Left lung (tissue), 14 donors: Measurements from ENCODE around the gene DIP2A. TPM values are rescaled to one million over a fixed set of nuclear protein-coding genes. Genes with fewer than 3 reads are reported as not detected.
A peak's percentile ranks its signal among the peaks of the same experiment; 100 is the strongest.

Experiments
- ATAC-seq: fragments of 200-7000 bp; cut with Tn5 transposase; one replicate; pipeline ENCODE4 v1.9.1; 2020; ENCODE audit warnings: moderate library complexity
- DNase-seq, 4 donors: peaks; one replicate each; pipeline ENCODE4 v3.0.0-alpha.2; 2013 to 2020
- H3K27ac ChIP-seq, 2 donors: fragments of 200-600 bp; sonication (generic) in 1 of 2; one replicate each; pipeline versions ENCODE4 v1.5.0 to v1.8.0; 2020 to 2021
- H3K27me3 ChIP-seq, 2 donors: fragments of 200-600 bp; sonication (generic) in 1 of 2; one replicate each; pipeline versions ENCODE4 v1.5.0 to v1.8.0; 2020 to 2021
- H3K36me3 ChIP-seq, 2 donors: fragments of 200-600 bp; sonication (generic) in 1 of 2; one replicate each; pipeline versions ENCODE4 v1.5.0 to v1.8.0; 2020 to 2021
- H3K4me1 ChIP-seq, 2 donors: fragments of 200-600 bp; one replicate each; pipeline ENCODE4 v1.8.0; 2021
- H3K4me3 ChIP-seq, 2 donors: fragments of 200-600 bp; sonication (generic) in 1 of 2; one replicate each; pipeline versions ENCODE4 v1.5.0 to v1.8.0; 2020 to 2021; ENCODE audit warnings: mild to moderate bottlenecking in 1 of 2
- H3K9me3 ChIP-seq, 2 donors: fragments of 200-600 bp; sonication (generic) in 1 of 2; one replicate each; pipeline versions ENCODE4 v1.5.0 to v1.8.0; 2020 to 2021
- intact Hi-C, 2 donors: fragments of 100-400 bp; cut with DNase I; formaldehyde crosslinking; loops; one replicate each; pipeline versions ENCODE4 v1.11.2 to v1.14.2; 2022
- long read RNA-seq, 12 donors: library from polyadenylated mRNA in 2 of 12; unstranded in 2 of 12; transcript quantifications; one replicate each; pipeline ENCODE4 v2.0.0 and lab custom pipeline, GENCODE V29; 2019 to 2026
- polyA plus RNA-seq, 6 donors: library from polyadenylated mRNA; unstranded; fragments of 120-200 nt; gene quantifications; one replicate each; pipeline ENCODE4 v1.2.1, GENCODE V29; 2013; ENCODE audit not compliant: insufficient read length in 6 of 6
- total RNA-seq, 2 donors: library from RNA; stranded (reverse); fragmentation: NEBNext Ultra II Directional; extraction: Animal tissue kit (Norgen Biotek cat#: 25700); gene quantifications; one replicate each; pipeline ENCODE4 v1.2.1, GENCODE V29; 2021
- TF ChIP-seq, protein P1 (sequence below), 2 donors: fragments of 200-600 bp; sonication (generic) in 1 of 2; IDR thresholded peaks; one replicate each; pipeline versions ENCODE4 v1.5.0 to v1.8.0; 2021; ENCODE audit warnings: antibody characterized with exemption in 2 of 2
- donor health status: DM: no; HTN: yes; CAD: no.
- donor health status: DM: no; HTN: no; CAD: no.

DIP2A gene, protein sequence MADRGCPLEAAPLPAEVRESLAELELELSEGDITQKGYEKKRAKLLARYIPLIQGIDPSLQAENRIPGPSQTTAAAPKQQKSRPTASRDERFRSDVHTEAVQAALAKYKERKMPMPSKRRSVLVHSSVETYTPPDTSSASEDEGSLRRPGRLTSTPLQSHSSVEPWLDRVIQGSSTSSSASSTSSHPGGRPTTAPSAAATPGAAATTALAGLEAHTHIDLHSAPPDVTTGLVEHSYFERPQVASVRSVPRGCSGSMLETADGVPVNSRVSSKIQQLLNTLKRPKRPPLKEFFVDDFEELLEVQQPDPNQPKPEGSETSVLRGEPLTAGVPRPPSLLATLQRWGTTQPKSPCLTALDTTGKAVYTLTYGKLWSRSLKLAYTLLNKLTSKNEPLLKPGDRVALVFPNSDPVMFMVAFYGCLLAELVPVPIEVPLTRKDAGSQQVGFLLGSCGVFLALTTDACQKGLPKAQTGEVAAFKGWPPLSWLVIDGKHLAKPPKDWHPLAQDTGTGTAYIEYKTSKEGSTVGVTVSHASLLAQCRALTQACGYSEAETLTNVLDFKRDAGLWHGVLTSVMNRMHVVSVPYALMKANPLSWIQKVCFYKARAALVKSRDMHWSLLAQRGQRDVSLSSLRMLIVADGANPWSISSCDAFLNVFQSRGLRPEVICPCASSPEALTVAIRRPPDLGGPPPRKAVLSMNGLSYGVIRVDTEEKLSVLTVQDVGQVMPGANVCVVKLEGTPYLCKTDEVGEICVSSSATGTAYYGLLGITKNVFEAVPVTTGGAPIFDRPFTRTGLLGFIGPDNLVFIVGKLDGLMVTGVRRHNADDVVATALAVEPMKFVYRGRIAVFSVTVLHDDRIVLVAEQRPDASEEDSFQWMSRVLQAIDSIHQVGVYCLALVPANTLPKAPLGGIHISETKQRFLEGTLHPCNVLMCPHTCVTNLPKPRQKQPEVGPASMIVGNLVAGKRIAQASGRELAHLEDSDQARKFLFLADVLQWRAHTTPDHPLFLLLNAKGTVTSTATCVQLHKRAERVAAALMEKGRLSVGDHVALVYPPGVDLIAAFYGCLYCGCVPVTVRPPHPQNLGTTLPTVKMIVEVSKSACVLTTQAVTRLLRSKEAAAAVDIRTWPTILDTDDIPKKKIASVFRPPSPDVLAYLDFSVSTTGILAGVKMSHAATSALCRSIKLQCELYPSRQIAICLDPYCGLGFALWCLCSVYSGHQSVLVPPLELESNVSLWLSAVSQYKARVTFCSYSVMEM (N-terminal part only)
- total RNA-seq = 10 to 100 TPM; 31.5 to 33.2 TPM
- 10 to 100 TPM; 54.5 to 75.3 (median 65.4) TPM for polyA plus RNA-seq
- long read RNA-seq, donor 1, partial matches to known transcripts = 0 of 3 reads
- long read RNA-seq, donor 1, other reads (novel, unspliced or antisense) = 0 of 3 reads
- long read RNA-seq, donor 2, partial matches to known transcripts = 5 of 7 reads
- long read RNA-seq, donor 2, other reads (novel, unspliced or antisense) = 0 of 7 reads
- long read RNA-seq, donor 3, partial matches to known transcripts = 0 of 1 reads
- long read RNA-seq, donor 3, other reads (novel, unspliced or antisense) = 0 of 1 reads
- long read RNA-seq, donor 4, partial matches to known transcripts = 1 of 2 reads
- long read RNA-seq, donor 4, other reads (novel, unspliced or antisense) = 0 of 2 reads
- long read RNA-seq, donor 5, partial matches to known transcripts = 19 of 19 reads
- long read RNA-seq, donor 5, other reads (novel, unspliced or antisense) = 0 of 19 reads
- long read RNA-seq, donor 6, full-length matches to known transcripts = 2 of 2 reads
- long read RNA-seq, donor 6, partial matches to known transcripts = 0 of 2 reads
- long read RNA-seq, donor 6, other reads (novel, unspliced or antisense) = 0 of 2 reads
- long read RNA-seq, donor 7 = 0 reads
- long read RNA-seq, donor 8, partial matches to known transcripts = 0 of 2 reads
- long read RNA-seq, donor 8, other reads (novel, unspliced or antisense) = 0 of 2 reads
- long read RNA-seq, donor 9 = 0 reads
- long read RNA-seq, donor 10, partial matches to known transcripts = 1 of 3 reads
- long read RNA-seq, donor 10, other reads (novel, unspliced or antisense) = 2 of 3 reads
- long read RNA-seq, donor 11 = 0 reads
- long read RNA-seq, donor 12, full-length matches to known transcripts = 4 of 4 reads
- long read RNA-seq, donor 12, partial matches to known transcripts = 0 of 4 reads
- long read RNA-seq, donor 12, other reads (novel, unspliced or antisense) = 0 of 4 reads

GRCh38 chr21:46458315-46459023 lies at the start of gene DIP2A:
Gene DIP2A, plus strand, starts transcription at chr21:46458891. Its CDS starts 241 bp downstream, at chr21:46459132.
- H3K27me3 ChIP-seq = no peaks in the 10 kb centered on the region
- peaks cover 22 to 62% of the 10 kb centered on the region in 2 donors for H3K4me1 ChIP-seq
- peak within 1 kb of the TSS; percentile 84 to 87 for H3K27ac ChIP-seq
- DNase-seq = peak; percentile 97 to 99 (median 98)
- peak within 1 kb of the TSS; percentile 82 to 87 for H3K4me3 ChIP-seq
- H3K9me3 ChIP-seq = no peaks in the 10 kb centered on the region
- TF ChIP-seq, protein P1, sequence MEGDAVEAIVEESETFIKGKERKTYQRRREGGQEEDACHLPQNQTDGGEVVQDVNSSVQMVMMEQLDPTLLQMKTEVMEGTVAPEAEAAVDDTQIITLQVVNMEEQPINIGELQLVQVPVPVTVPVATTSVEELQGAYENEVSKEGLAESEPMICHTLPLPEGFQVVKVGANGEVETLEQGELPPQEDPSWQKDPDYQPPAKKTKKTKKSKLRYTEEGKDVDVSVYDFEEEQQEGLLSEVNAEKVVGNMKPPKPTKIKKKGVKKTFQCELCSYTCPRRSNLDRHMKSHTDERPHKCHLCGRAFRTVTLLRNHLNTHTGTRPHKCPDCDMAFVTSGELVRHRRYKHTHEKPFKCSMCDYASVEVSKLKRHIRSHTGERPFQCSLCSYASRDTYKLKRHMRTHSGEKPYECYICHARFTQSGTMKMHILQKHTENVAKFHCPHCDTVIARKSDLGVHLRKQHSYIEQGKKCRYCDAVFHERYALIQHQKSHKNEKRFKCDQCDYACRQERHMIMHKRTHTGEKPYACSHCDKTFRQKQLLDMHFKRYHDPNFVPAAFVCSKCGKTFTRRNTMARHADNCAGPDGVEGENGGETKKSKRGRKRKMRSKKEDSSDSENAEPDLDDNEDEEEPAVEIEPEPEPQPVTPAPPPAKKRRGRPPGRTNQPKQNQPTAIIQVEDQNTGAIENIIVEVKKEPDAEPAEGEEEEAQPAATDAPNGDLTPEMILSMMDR (IDR thresholded peaks at IDR 0.05) = no peak
- ATAC-seq = peak; percentile 97
- H3K36me3 ChIP-seq = peaks cover 0 to 6% of the 10 kb centered on the region in 2 donors
- intact Hi-C loops = no loop called here

- no peaks in the 10 kb centered on the region for H3K27me3 ChIP-seq
- TF ChIP-seq, protein P1 (IDR thresholded peaks at IDR 0.05) = no peak
- DNase-seq (peak in 1 of 4 donors; percentile 40), ATAC-seq (no peak)
- no peak overlapping the region for H3K4me3 ChIP-seq
- H3K4me1 ChIP-seq = no peaks in the 10 kb centered on the region
- intact Hi-C loops = no loop called here
- no peaks in the 10 kb centered on the region for H3K9me3 ChIP-seq
- H3K27ac ChIP-seq = no peak overlapping the region
- H3K36me3 ChIP-seq = peaks cover 0 to 62% of the 10 kb centered on the region in 2 donors
These were observed 48.9 kb upstream of the DIP2A start for GRCh38 chr21:46409641-46410406.

DNA sequence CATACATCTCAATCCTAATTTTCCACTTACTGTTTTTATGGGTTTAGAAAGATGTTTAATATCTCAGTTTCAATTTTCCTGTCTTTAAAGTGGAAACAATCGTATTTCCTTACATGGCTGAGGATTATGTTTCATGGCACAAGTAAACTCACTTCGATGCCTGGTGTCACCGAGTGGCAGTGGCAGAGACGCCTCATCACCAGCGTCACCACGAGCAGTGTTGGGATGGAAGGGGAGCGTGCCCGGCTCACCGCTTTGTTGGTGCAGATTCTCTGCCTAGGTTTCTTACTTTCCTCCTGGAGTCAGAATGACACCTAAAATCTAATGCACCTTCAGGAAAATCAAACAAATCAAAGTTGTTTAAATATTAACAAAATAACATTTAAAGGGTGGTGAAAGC lies 48.2 kb upstream of the DIP2A start:
- TF ChIP-seq, protein P1 (IDR thresholded peaks at IDR 0.05) = no peak
- H3K36me3 ChIP-seq = peaks cover 0 to 57% of the 10 kb centered on the region in 2 donors
- no peak overlapping the region for H3K4me3 ChIP-seq
- ATAC-seq (no peak), DNase-seq (peak in 1 of 4 donors; percentile 40)
- H3K27me3 ChIP-seq = no peaks in the 10 kb centered on the region
- no peaks in the 10 kb centered on the region for H3K4me1 ChIP-seq
- H3K9me3 ChIP-seq = no peaks in the 10 kb centered on the region
- intact Hi-C loops = no loop called here
- H3K27ac ChIP-seq = no peak overlapping the region
